Osteocyte (in vitro differentiated cells): ENCODE data around the gene POLR1B. TPM values are rescaled to one million over a fixed set of nuclear protein-coding genes. Genes with fewer than 3 reads are reported as not detected.

Experiments used
- DNase-seq: peaks from one replicate; pipeline ENCODE4 v3.0.0; 2021; ENCODE audit warnings: mixed read lengths; ENCODE audit not compliant: unreplicated experiment; ENCODE audit errors: extremely low spot score
- H3K27ac Mint-ChIP-seq: one replicate; pipeline ENCODE4 v1.8.0; 2021; ENCODE audit warnings: mild to moderate bottlenecking, mixed read lengths; ENCODE audit not compliant: unreplicated experiment
- H3K27me3 Mint-ChIP-seq: one replicate; pipeline ENCODE4 v1.8.0; 2021; ENCODE audit warnings: mixed read lengths; ENCODE audit not compliant: unreplicated experiment
- H3K36me3 Mint-ChIP-seq: one replicate; pipeline ENCODE4 v1.8.0; 2021; ENCODE audit warnings: mixed read lengths; ENCODE audit not compliant: unreplicated experiment
- H3K4me1 Mint-ChIP-seq: one replicate; pipeline ENCODE4 v1.8.0; 2021; ENCODE audit warnings: mixed read lengths; ENCODE audit not compliant: unreplicated experiment
- H3K4me3 Mint-ChIP-seq: one replicate; pipeline ENCODE4 v1.8.0; 2021; ENCODE audit warnings: mild to moderate bottlenecking, moderate library complexity, mixed read lengths; ENCODE audit not compliant: unreplicated experiment
- H3K9me3 Mint-ChIP-seq: one replicate; pipeline ENCODE4 v1.8.0; 2021; ENCODE audit warnings: mixed read lengths; ENCODE audit not compliant: unreplicated experiment
- CTCF ChIP-seq: fragments of 200-600 bp; sonication (generic); IDR thresholded peaks from 2 replicates; pipeline ENCODE4 v1.5.0; 2021; ENCODE audit warnings: antibody characterized with exemption, mild to moderate bottlenecking, moderate library complexity
- total RNA-seq: library from RNA; stranded (reverse); gene quantifications from 2 replicates; pipeline ENCODE4 v1.2.1, GENCODE V29; 2021

Gene POLR1B
- total RNA-seq, 1 donor from 2014 or later: 17.1 TPM

- Mint-ChIP-seq H3K4me1 (peaks cover 39% of the 10 kb centered on the region), H3K27ac (no peak overlapping the region), H3K27me3 (no peaks in the 10 kb centered on the region), H3K4me3 (no peak overlapping the region), H3K9me3 (no peaks in the 10 kb centered on the region), H3K36me3 (no peaks in the 10 kb centered on the region)
- DNase-seq: no peak
- no peak for TF ChIP-seq CTCF
Observed at GRCh38 chr2:112622528-112622849, 80.2 kb downstream of the POLR1B start.

GRCh38 chr2:112623913-112624777, 81.9 kb downstream of the POLR1B start:
- H3K4me3 Mint-ChIP-seq: no peak overlapping the region
- H3K27me3 Mint-ChIP-seq: no peaks in the 10 kb centered on the region
- H3K9me3 Mint-ChIP-seq: no peaks in the 10 kb centered on the region
- H3K4me1 Mint-ChIP-seq: peaks cover 54% of the 10 kb centered on the region
- TF ChIP-seq CTCF: no peak
- DNase-seq: no peak
- H3K36me3 Mint-ChIP-seq: no peaks in the 10 kb centered on the region
- peak overlapping the region; percentile 95 for H3K27ac Mint-ChIP-seq

- Mint-ChIP-seq H3K27me3 (no peaks in the 10 kb centered on the region), H3K4me1 (peaks cover 69% of the 10 kb centered on the region), H3K36me3 (no peaks in the 10 kb centered on the region), H3K27ac (peak overlapping the region; percentile 95), H3K9me3 (no peaks in the 10 kb centered on the region), H3K4me3 (no peak overlapping the region)
- no peak for DNase-seq
- no peak for TF ChIP-seq CTCF
Observed at GRCh38 chr2:112625474-112626114, 83.3 kb downstream of the POLR1B start.

- peak overlapping the region; percentile 18 for H3K4me3 Mint-ChIP-seq
Observed at GRCh38 chr2:112626604-112627059, 84.4 kb downstream of the POLR1B start.

More at GRCh38 chr2:112626604-112627059, 84.4 kb downstream of the POLR1B start:
- DNase-seq: no peak
- H3K9me3 Mint-ChIP-seq: no peaks in the 10 kb centered on the region
- H3K27ac Mint-ChIP-seq: peak overlapping the region; percentile 95
- H3K36me3 Mint-ChIP-seq: no peaks in the 10 kb centered on the region
- peaks cover 79% of the 10 kb centered on the region for H3K4me1 Mint-ChIP-seq
- H3K27me3 Mint-ChIP-seq: no peaks in the 10 kb centered on the region
- peak; percentile 98 for TF ChIP-seq CTCF

Other genes with a start within 250 kb of the POLR1B start
- gene RGPD8, start 108.8 kb upstream of the POLR1B start, total RNA-seq: 8.6 and 9.6 TPM in 2 replicates
- 65.7 and 67.2 TPM in 2 replicates for gene TTL, start 60.3 kb upstream of the POLR1B start, total RNA-seq
- gene CHCHD5, start 42.1 kb downstream of the POLR1B start, total RNA-seq: 24.7 and 31.4 TPM in 2 replicates
- gene SLC20A1, start 103.5 kb downstream of the POLR1B start, total RNA-seq: 77.6 and 80.4 TPM in 2 replicates
- gene NT5DC4, start 178.6 kb downstream of the POLR1B start, total RNA-seq: not detected in 2 replicates
- gene CKAP2L, start 222.1 kb downstream of the POLR1B start, total RNA-seq: 6.3 and 6.5 TPM in 2 replicates
- gene IL1A, start 242.0 kb downstream of the POLR1B start, total RNA-seq: not detected in 2 replicates